GM21381 (cell line): ENCODE results near the gene MRPL9.

Experiments
- ATAC-seq: cut with Tn5 transposase; IDR thresholded peaks from one replicate; pipeline ENCODE4 v1.9.1; 2021; ENCODE audit warnings: mild to moderate bottlenecking, moderate library complexity; ENCODE audit not compliant: unreplicated experiment

MRPL9 gene

DNA sequence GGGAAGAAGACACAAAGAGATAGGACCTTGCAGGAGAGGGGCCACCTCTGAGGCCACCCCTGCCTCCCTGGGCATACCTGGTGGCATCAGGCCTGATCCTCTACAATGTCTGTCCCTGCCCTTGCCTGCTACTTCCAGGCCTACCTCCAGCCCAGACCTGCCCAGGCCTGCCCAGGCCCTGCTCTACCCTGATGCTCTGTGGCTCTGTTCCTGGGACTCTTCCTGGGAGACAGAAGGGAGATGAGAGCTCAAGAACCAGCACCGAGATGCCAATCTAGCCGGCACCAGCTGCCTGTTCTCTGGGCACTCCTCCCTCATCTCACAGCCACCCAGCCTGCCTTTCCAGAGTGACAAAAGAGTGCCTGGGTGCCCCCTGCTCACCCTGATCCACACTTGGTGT lies 49.4 kb downstream of the MRPL9 start:
- no peak for ATAC-seq

DNA sequence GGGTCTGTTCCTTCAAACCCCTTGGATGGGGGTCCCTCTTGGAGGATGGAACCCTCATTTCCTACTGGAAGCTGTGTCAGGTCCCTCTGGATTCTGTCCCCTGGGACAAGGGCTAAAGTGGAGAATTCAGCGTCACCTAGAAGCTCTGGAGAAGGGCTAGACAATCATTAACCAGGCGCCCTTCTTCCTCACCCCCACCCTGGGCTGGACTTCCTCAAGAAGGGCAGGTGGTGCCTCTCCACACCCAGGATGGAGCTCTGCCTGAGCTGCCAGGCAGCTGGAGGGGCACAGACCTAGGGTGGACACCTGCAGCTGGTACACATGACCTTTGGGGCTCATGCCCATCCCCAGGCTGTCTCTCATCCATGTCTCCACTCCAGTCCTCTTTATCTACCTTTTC lies 50.3 kb downstream of the MRPL9 start:
- no peak for ATAC-seq

DNA sequence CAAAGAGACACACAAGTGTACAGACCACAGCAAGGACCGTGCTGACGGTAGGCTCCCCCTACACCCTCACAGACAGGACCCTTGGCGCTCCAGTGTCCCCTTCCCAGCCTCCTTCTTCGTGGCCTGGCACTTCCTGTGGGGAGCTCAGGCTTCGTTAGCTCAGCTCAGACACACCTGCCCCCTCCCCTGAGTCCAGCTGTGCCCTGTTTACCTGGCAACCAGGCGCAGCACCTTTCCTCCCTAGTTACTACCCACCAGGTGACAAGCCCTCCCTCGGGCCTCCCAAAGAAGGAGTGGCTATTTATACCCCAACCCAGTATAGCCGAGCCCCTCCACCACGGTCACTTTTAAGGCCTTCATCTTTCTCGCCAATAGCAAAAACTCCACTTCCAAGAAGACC lies 51.3 kb downstream of the MRPL9 start:
- ATAC-seq: no peak

DNA sequence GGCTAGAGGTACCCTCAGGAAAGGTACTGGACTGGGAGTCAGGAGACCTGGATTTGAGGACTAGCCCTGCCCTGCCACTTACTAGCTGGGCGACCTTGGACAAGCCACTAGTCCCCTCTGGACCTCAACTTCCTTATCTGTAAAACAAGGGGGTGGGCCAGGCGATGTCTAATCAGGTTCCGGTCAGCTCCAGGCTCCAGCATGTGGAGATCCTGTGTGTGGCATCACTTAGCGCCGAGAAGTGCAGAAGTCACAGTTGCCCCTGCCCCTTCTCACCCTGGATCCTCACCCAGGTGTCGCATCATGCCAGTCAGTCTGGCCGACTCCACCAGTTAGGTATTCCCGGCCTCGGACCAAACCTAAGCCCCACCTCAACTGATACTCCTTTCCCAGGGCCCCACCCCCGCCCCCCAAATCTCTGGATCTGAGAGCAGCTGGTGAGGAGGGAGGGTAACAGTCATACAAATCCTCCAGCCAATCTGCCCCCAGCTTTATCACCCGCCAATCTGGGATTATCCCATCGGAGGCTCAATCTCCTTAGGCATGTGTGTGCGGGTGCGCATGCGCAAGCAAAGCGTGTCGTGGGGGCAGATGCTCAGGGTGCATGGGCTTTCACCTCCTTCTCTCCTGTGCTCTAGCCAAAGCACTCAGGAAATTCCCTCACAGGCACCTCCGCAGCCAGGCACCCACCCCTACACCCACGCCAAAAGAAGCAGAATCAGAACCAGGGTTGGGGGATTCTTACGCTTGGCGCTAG lies 52.1 kb downstream of the MRPL9 start:
- no peak for ATAC-seq

DNA sequence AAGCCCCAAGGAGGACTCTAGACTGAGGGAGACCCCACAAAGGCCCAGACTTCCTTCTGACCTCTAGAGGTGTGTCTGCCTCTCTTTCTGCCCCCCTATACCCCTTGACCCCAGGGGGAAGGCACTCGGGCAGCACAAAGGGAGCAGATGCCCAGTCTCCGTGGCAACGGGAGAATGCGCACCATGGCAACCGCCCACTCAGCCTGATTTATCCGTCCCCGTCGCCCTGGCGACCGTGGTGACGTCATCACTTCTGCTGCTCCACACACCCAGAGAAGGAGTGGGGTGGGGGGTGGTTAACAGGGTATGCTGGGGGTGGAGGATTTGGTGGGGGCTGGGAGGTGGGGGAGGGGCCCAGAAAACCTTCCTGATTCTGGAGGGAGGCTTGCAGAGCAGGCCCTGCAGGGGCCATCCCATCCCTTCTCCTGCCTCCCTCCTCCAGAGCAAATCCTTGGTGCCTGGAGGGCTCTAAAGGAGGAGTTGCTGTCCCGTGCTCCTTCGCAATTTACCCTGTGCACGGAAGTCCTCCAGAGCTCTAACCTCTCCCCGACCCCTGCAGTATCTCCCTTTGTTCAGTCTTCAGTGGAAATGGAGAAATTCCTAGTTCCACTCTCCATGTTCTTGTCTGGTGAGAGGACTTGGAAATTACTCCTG lies 53.0 kb downstream of the MRPL9 start:
- ATAC-seq: no peak
